ENCODE measurements around the gene OSBPL10.

OSBPL10 gene

DNA sequence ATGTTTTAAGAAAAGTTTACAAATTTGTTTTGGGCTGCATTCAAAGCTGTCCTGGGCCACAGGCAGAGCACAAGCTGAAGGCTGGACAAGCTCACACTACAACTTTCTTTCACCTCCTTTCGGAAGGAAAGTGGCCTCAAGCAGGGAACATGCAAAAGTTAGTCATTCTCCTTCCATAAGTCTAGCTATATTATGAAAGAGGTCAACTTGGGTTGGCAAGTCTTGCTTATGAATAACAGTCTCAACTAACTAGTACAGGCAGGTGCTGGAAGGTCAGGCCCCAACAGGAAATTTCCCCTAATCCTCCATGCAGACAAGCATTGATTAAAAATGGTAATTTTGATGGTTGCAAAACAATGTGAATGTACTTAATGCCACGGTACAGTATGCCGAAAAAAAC, 69.4 kb downstream of the OSBPL10 start:
- TF ChIP-seq CTCF (IDR thresholded peaks at IDR 0.05; ENCODE audit: extremely low read depth, insufficient read depth, missing control alignments), result no peak
- in situ Hi-C loops (cut with MboI; ENCODE audit: low pct_unique_long_range_greater_than_20kb, low sequenced_read_pairs, unreplicated experiment), result no loop called here
- no peak for DNase-seq (ENCODE audit: low spot score)

GRCh38 chr3:31911124-31911523, 69.9 kb downstream of the OSBPL10 start:
- in situ Hi-C loops (cut with MboI; ENCODE audit: low pct_unique_long_range_greater_than_20kb, low sequenced_read_pairs, unreplicated experiment), result no loop called here
- TF ChIP-seq CTCF (IDR thresholded peaks at IDR 0.05; ENCODE audit: extremely low read depth, insufficient read depth, missing control alignments), result no peak
- DNase-seq (ENCODE audit: low spot score), result no peak

GRCh38 chr3:31909455-31909854, 71.6 kb downstream of the OSBPL10 start:
- TF ChIP-seq CTCF (IDR thresholded peaks at IDR 0.05; ENCODE audit: extremely low read depth, insufficient read depth, missing control alignments), result no peak
- in situ Hi-C loops (cut with MboI; ENCODE audit: low pct_unique_long_range_greater_than_20kb, low sequenced_read_pairs, unreplicated experiment), result no loop called here
- no peak for DNase-seq (ENCODE audit: low spot score)

- TF ChIP-seq CTCF (IDR thresholded peaks at IDR 0.05; ENCODE audit: extremely low read depth, insufficient read depth, missing control alignments), result no peak
- in situ Hi-C loops (cut with MboI; ENCODE audit: low pct_unique_long_range_greater_than_20kb, low sequenced_read_pairs, unreplicated experiment), result no loop called here
- DNase-seq (ENCODE audit: low spot score), result no peak
Measured at GRCh38 chr3:31908391-31909097, 72.5 kb downstream of the OSBPL10 start.

DNA sequence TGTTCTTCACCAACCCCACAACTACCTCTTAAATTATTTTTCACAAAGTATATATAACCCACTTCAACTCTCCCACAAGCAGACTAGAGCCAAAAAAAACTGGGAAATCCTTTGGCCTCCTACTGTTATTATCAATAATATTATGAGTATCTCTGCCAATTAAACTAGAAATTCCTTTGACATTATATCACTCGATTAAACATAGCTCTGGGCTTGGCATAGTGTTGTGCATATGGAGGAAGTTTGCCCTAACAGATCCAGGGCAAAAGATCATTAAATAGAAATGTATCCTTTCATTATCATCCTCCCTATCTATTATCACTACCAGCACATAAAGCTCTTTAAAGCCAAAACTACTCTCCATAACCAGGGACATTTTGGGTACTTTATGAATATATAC, 74.9 kb downstream of the OSBPL10 start:
- DNase-seq (ENCODE audit: low spot score), result no peak
- in situ Hi-C loops (cut with MboI; ENCODE audit: low pct_unique_long_range_greater_than_20kb, low sequenced_read_pairs, unreplicated experiment), result no loop called here
- no peak for TF ChIP-seq CTCF (IDR thresholded peaks at IDR 0.05; ENCODE audit: extremely low read depth, insufficient read depth, missing control alignments)

GRCh38 chr3:31903686-31904431, 77.2 kb downstream of the OSBPL10 start:
- in situ Hi-C loops (cut with MboI; ENCODE audit: low pct_unique_long_range_greater_than_20kb, low sequenced_read_pairs, unreplicated experiment), result no loop called here
- no peak for TF ChIP-seq CTCF (IDR thresholded peaks at IDR 0.05; ENCODE audit: extremely low read depth, insufficient read depth, missing control alignments)
- DNase-seq (ENCODE audit: low spot score), result no peak

All from GM13977 (cell line).